GM18873 (cell line): Measurements from ENCODE around the gene C1orf159.

Experiments
- ATAC-seq: cut with Tn5 transposase; IDR thresholded peaks from one replicate; pipeline ENCODE4 v1.9.1; 2021; ENCODE audit warnings: mild to moderate bottlenecking, moderate library complexity, moderate number of reproducible peaks; ENCODE audit not compliant: unreplicated experiment, low FRiP score

Gene C1orf159

GRCh38 chr1:1094981-1095380, 20.9 kb downstream of the C1orf159 start:
- no peak for ATAC-seq

- ATAC-seq, result no peak
Observed at GRCh38 chr1:1093610-1093943, 22.3 kb downstream of the C1orf159 start.

GRCh38 chr1:1092894-1093609, 22.8 kb downstream of the C1orf159 start:
- no peak for ATAC-seq

- ATAC-seq, result no peak
Observed at GRCh38 chr1:1092149-1092855, 23.6 kb downstream of the C1orf159 start.

GRCh38 chr1:1091344-1092148, 24.3 kb downstream of the C1orf159 start:
- no peak for ATAC-seq

- no peak for ATAC-seq
Observed at GRCh38 chr1:1090424-1091343, 25.2 kb downstream of the C1orf159 start.

- ATAC-seq, result no peak
Observed at GRCh38 chr1:1089731-1090423, 26.0 kb downstream of the C1orf159 start.

GRCh38 chr1:1088801-1089680, 26.8 kb downstream of the C1orf159 start:
- ATAC-seq, result no peak

- no peak for ATAC-seq
Observed at GRCh38 chr1:1088029-1088800, 27.7 kb downstream of the C1orf159 start.

- no peak for ATAC-seq
Observed at GRCh38 chr1:1087351-1088028, 28.4 kb downstream of the C1orf159 start.

- no peak for ATAC-seq
Observed at GRCh38 chr1:1086911-1087341, 29.0 kb downstream of the C1orf159 start.

GRCh38 chr1:1085911-1086841, 29.7 kb downstream of the C1orf159 start:
- ATAC-seq, result no peak

- no peak for ATAC-seq
Observed at GRCh38 chr1:1085171-1085841, 30.6 kb downstream of the C1orf159 start.

GRCh38 chr1:1084372-1085170, 31.3 kb downstream of the C1orf159 start:
- no peak for ATAC-seq
